ENCODE measurements around the gene COMT.

The COMT gene

DNA sequence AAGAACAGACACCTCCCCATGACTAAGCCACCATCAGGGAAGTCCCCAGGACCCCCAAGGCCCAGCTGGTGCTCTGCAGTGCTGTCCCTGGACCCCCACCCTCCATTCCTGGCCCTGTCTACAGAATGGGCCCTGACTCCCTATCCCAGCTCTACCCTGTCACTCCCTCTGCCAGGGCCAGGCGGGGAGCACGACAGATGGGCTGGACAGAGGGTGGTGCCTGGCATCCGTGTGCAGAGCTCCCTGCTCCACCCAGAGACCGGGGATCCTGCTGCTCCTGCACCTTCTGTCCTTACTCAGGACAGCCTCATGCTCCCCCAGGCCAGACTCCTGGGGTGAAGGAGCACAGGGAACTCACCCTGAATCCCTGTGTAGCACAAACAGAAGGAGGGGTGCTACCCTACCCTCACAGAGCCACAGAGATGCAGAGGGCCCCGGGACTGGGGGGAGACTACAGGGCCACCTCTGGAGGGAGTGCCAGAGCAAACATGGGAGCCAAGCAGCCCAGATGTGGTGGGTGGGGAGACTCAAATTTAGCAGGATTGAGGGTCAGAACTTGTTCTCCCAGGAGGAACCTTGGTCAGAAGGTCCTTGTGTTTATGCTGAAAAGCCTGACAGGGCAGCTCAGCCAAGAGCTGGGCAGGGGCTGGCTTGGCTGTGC lies 73.1 kb downstream of the COMT start:
- DNase-seq: no peak

DNA sequence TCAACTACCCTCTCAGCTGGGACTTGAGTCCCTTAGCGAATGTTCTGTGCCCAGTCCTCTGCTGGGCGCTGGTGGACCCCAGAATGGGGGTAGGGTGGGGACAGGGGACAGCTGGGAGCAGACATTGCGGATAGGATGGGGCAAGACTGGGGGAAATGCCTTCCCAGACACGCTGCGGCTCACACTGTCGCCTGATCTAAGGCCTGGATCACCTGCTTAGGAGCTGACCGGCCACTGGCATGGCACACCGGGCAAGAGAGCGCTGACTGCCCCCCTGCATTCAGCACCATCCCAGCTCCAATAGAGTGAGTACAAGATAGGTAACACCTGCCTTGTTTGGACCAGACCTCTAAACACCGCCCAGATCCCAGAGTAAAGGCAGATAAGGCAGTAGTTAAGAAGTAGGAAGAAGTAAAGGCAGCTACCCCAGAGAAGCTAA lies 73.6 kb downstream of the COMT start:
- DNase-seq: no peak

DNA sequence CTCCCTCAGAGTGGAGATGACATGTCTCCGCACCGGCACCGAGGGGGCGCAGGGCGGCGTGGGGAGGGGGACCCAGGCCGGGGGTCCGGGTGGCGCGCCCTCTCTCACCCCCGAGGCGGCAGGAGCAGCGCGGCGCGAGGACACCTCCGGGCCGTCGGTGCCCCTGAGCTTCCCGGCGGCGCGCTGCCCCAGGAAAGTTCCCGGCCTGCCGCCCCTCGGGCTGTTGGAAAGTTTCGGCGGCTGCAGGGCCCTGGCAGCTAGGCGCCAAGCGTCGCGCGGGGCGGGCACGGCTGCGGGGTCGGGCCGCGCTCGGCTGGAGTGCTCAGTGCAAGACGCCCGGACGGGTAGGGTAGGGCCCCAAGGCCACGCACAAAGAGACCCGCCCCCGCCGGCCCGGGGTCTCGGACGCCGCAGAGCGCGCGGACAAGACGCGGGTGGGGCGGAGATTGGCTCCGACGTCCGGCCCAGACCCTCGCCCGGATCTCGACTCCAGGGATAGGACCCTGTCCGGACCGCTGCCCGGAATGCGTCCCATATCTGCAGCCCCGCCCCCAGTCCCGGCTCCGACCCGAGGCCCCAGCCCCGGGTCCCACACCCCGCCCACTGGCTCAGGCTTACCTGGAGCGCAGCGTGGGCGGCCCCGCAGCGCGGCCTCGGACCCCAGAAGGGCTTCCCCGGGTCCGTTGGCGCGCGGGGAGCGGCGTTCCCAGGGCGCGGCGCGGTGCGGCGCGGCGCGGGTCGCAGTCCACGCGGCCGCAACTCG lies 74.6 kb downstream of the COMT start:
- DNase-seq: no peak

DNA sequence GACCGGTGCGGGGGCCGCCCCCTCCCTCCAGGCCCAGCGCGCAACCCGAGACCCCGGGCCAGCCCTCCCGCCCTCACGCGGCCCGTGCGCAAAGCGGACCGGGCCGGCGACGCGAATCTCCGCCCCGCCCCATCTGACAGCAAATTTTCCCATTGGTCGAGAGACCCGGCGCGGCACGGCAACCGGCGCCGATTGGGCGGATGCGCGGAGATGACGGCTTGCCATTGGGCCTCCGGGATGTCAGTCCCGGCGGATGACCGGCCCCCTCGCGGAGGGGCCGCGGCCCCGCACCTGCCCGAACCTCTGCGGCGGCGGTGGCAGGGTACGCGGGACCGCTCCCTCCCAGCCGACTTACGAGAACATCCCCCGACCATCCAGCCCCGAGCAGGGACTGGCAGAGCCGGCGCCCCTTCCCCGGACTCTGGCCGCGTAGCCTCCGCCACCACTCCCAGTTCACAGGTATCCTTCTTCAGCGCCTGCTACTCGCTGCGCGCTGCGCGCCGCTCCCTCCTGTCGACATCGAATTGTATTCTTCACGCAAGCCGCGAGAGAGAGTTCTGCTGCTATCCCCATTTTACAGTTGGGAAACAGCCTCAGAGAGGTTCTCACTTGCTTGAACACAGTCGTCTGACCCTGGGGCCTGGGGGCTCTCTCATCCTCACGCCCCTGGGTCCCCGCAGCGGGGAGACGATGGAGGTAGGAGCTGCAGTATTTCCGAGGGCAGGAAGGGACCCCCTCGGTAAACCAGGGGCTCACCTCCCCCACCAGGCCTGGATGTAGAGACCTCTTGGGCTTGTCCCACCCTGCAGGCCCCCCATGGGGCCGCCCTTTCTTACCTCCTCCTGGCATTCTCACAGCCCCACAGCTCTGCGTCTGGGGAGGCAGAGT lies 75.4 kb downstream of the COMT start, which contains the start of gene ARVCF:
TSS of gene ARVCF (minus strand) at position 90 of the 888 bp plus-strand sequence. CDS start 26,029 bp downstream, outside the sequence.
- peak; percentile 86 for DNase-seq

DNA sequence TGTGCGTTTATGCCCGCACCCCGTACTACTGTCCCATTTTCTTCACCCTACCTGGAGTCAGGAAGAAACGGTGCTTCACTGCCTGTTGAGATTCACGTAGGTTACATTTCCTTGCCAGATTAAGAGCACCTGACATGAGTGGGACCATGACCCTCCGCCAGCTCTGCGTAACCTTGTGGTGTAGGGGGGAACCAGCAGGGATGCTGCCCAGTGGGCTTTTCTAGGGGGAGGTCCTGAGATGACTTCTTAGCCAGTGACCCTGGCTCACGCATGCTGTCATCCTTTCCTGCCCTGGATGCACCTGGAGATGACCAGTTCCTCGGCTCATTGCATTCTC lies 76.0 kb downstream of the COMT start:
- no peak for DNase-seq

DNA sequence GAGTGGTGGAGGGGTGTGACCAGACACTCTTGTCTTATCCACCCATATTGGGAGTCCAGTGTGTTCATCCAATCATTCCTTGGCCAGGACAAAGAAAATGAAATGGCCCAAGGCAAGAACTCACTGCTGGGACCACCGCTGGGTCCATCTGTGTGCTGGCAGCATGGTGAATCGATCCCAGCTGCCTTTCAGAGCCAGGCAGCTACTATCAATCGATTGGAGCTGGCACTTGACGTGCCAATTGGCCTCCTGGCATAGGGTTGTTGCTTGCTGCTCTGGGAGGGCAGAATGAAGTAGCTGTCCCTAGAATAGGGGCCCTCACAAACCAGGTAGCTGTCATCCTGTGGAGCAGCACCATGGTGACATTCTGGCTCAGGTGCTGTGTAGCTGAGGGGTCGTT lies 76.4 kb downstream of the COMT start:
- no peak for DNase-seq

Data from fibroblast of skin of right quadriceps (primary cell).